ENCODE data around the gene KIAA1614.

The KIAA1614 gene, protein sequence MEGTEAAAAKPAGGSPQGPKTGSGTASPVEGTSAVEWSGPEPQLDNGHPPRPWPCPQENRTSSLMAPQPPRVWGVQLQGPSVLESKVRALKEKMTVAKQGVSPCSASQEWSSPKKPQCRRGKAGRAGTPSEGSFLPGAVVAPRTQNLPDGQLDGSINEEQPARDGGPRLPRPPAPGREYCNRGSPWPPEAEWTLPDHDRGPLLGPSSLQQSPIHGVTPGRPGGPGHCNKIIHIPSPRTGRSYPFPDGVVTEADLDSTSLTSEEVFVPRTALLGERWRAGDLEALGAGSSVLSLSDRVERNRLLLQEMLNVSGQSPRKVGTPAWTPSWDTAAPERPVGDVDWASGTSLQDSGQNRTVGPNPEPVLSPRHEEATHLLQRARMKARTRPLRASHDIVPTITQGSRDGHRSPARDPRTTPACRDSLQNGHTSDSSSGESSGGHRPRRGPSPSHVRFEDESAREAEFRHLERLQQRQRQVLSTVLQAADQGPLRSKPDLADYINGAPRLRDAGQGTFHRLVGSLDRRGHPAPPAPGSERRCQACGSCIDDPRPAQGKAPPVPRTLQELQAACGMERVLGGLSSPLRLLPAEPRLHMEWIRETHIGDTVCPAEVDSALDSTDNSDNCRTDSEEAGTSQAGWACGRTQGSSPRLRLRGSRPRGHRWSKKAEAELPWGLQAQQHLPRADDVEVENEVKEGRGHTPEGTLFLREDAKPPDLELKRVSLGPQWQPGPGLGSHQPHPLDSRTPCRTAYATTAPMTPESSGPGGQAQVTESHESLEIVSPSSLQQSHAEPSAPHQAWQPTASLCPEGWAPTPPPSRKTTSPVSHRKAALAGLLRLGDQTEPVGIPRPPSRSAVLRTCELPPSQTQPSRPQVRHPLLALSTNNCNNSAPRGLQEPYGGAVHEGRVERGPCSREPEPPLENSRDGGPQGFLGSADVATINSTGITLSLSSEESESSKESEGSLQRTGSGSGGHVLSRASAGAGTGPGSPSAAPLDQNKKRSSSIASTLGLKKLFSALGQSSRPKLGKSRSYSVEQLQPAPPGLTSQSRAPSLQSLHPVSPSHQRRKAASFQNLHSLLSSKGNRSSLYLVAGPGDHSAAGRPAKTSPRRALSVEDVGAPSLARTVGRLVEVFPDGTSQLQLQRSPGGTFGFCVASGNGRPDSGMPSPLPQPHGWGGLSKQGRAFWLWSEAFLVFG

DNA sequence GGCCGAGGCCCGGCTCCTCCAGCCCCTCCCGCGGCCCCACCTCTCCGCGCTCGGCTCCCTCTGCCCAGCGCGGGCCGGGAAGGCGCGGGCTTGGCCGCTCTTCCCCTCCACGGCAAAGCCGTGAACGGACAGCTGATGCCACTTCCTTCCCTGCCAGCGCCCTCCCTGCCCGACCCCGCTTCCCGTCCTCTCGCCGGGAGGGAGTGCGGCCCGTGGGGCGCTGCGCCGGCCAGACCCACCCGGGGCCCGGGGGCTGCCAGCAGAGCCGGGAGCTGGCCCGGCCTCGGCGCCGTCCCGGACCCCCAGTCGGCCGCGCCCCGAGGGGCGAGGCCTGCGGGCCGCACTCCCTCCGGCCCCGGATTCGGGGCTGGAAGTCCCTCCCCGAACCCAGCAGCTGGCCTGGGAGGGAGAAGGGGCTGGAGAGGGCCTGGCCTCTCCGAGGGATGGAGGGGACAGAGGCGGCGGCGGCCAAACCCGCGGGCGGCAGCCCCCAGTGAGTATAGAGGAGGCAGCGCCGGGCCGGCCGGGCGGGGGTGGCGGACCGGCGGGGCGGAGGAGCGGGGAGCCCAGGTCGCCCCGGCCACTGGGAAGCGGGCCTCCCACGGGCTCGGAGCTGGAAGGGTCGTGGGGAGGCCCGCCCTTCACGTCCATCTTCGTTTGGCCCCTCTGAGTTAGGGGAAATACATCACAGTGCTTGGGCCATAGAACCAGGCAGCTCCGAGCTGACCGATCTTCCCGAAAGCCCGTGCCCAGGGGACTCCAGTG lies at the start of gene KIAA1614:
Gene KIAA1614 (plus strand): TSS at position 97 of the 765 bp plus-strand sequence. CDS start 347 bp downstream, at position 444.
- no peak for DNase-seq

DNA sequence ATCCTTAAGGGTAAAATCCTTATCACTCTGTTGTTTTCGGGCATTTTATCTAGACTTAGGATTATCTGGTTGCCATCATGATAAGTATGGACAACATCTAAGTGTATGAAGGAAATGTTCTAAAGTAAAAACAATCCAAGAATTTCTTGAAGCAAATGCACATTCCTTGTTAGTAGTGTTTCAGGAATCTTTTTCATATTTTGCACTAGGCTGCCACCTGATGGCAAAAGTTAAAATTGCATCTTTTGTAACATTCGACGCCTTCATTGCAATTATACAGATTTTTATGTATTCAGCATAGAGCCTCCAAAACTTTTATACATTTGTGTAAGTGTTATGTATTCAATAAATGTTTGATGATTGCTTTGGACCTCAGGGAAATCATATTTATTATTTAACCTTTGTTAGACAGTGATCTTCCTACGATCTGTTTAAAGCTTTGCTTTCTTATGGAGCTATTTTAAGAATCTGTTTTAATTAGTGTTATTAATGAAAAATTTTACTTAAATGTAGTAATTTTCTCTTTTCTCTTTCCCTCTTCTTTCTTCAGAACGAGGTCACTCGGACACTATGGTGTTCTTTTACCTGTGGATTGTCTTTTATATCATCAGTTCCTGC lies 49.4 kb upstream of the KIAA1614 start:
- peak in 1 of 2 experiments; percentile 1 for DNase-seq

DNA sequence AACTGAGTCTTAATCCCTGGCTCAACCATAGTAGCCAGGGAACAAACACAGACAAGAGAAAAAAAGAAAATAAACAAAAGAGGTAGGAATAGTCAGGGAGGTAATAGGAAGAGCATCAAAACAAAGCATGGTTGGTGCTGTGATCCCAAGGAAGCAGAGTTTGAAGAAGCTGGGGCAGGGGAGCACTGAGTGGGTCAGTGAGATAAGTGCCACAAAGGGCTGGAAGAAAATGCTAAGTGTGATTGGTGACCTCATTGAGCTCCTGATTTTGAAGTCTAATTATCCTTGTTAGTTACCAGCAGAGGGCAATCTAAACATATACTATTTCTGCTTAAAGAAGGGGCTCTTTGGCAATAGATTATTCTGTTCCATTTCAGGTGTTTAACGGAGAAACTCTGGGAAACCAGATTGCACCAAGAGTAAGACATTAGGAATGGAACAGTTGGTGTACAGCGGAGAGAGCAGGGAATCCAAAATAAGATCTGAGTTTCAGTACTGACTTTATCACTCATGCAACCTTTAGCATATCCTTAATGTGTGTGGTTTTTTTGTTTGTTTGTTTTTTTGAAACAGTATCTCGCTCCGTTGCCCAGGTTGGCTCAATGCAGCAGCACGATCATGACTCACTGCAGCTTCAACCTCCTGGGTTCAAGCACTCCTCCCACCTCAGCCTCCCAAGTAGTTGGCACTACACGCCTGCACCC lies 30.7 kb upstream of the KIAA1614 start:
- no peak for DNase-seq

DNA sequence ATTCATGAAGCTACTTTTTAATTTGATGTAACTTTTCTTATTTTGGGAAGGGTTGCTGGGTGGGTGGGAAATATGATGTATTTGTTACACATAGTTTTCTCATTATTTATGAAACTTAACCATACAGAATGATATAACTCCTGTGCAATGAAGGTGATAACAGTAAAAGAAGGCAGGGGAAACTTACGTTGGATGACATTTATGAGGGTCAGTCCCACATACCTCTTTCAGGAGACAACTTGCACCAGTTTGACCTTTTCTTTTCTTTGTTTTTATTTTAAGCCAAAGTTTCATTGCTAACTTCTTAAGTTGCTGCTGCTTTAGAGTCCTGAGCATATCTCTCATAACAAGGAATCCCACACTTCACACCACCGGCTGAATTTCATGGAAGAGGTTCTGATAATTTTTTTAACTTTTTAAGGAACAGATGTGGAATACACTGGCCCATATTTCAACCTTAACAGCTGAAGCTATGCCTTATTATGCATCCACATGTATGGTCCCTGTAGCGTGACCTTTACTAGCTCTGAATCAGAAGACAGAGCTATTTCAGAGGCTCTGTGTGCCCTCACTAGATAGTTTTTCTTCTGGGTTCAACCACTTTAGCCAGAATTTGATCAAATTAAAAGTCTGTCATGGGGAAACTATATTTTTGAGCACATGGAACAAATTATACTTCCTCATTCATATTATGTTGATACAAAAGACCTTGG lies 28.0 kb upstream of the KIAA1614 start:
- no peak for DNase-seq

DNA sequence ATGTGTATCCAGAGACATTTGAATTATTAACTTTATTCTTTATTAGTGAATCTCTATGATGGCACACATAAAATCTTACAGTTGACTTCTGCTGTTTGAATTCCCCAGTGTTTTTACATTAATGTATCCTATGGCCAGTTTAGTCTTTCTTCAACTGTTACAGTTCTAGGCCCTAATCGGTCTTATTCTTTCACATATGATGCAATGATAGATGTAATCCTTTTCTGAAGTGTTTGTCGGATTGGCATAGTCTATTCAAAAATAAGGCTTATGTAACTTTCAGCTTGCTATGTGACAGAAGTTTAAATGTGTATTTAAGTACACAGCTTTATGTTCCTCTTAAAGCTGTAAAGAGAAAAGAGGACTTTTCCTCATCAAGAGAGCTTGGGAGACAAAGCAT lies 26.4 kb upstream of the KIAA1614 start:
- no peak for DNase-seq

DNA sequence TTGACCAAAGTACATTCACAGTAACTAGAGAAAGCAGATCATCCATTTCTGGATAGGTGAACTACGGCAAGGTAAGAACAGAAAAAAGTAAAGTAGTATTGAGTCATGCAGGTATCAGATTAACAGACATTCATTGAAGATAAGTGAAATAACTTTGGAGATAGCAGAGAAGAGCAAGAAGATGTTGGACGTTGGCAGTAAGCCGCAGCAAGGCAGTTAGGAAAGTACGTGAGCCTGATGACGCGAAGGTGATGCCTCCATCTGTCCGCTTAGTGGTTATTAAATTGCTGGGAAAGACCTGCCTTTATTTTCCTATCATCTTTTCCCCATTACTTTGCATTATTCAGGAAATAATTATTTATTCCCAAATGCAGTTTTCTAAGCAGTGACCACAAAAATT lies 24.9 kb upstream of the KIAA1614 start:
- DNase-seq, result no peak

DNA sequence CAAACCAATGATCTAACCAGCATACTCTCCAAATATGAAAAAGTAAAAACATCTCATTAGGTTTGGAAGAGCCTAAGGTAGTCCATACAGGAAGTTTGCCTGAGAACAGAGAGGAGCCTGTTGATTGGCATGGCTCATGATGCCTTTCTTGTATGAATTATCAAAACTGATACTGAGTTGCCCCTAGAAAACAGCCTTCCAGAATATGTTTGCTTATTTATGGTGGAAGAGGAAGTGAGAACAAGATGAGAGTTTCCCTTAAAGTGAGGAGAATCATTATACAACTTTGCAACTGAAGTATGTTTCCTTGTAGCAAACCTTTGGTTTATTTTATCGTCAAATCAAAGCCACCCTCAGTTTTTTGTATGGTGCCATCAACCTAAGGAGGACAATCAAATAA lies 23.8 kb upstream of the KIAA1614 start:
- no peak for DNase-seq

DNA sequence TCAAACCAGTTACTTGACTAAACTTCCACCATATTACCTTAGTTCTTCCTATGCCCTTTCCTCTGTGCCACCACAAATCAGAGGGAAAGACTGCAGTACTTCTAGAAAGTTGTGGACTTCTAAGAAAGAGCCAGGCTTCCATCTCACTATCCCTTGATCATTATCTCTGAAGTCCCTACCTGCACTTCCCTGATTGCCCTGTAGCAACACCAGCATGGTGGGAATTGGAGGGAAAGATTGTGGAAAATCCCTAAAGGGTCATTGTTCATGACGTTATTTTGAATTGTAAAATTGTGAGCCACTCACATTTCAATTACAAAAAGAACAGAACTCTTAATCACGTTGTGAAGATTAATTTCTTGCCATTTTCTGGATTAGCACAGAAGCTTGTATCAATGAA lies 23.4 kb upstream of the KIAA1614 start:
- no peak for DNase-seq

DNA sequence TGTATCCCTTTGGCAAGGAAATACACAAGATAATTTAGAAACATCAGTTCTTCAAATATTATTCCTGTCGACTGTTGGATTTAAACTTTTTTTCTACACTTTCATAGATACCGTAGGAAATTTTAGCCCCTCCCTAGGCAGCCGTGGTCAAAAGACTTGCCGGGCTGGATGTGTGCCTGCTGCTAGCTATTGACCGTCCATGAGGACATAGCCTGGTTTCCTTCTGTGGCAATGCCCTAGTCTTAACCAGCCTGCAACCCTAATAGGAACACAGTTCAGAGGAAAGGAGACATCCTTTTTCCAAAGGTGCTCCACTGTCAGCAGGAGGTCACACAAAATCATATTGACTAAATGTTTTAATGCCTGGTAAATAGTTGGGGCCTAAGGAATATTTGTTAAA lies 20.4 kb upstream of the KIAA1614 start:
- no peak for DNase-seq

DNA sequence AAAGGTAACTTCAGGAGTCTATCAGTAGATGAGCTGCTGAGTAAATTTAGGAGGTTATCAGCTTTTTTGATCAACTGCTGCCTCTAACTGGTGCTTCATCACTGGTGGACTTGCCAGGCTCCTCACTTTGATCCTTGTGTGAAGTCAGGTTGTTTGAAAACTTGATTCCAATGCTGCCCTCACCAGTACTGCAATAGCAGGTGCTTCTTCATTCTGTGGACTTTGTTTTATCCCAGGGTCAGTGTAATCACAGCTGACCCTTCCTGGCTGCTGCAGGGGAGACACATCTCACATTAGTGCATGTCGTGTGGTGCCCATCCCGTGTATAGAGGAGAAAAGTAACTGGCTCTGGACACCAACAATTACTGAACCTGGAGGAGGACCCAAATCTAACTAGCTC lies 20.0 kb upstream of the KIAA1614 start:
- DNase-seq, result no peak

DNA sequence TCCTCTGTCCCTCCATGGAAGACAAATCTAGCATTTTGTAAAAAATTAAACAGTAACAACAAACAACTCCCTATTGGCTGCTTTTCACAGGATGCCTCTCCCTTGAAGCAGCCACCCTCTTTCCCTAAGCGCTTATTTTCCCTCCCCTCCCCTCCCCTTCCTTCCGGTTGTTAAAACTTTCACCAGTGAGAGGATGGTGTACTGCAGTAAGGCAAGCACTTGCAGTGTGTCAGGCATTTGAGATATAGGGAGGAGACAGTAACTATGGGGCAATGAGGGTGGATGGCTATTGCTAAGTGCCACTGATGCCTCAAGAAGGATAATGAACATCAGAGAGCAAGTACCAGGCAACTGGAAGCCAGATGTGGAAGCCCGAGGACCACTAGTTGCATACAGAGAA lies 19.1 kb upstream of the KIAA1614 start:
- no peak for DNase-seq

DNA sequence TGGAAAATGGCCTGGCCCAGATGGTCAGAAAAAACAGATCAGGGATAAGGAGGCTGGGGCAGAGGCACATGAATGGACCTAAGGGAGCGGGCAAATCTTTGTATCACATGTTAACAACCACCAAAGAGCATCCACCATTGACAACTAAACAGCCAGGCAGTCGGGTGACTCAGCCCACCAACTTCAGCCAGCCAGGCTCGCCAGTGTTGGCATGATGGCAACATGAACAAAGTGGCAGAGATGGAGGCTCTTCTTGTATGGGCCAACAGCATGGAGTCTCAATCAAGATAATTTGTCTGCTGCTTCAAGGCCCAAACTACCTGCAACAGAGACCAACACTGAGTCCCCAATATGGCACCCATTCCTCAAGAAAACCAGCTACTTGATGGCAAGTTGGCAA lies 16.5 kb upstream of the KIAA1614 start:
- no peak for DNase-seq

DNA sequence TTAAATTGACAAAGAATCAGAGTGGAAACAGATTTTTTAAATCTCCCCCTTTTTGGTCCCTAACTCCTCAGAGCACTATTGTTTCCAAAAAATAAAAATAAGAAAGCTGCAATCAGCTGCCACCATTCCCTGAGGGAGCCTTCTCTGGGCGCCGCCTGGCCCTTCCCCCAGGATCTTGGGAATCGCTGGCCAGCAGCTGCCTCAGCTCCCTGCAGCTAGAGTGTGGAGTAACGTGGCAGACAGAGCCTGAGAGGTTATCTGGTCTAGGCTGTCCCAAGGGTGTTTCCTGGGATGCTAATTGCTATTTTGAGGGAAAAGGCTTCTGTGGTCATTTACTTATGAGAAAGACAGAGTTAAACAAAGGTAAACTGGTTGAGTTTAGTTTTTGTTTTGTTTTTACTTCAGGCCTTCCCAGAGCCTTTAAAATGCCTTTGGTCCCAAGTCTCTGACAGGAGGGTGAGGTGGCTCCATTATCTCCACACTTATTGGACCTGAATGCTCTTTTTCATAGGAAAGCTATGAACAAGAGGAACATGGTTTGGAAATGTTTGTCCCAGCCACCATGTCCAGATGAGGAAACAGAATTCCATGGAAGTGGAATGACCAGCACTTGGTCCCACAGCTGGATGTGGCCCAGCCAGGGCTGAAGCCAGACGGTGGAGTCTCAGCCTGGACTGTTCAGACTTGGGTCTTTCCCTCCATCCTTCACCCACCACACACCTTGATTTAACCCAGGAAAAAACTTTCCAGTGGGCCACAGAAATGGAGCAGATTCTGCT lies 14.1 kb upstream of the KIAA1614 start:
- no peak for DNase-seq

DNA sequence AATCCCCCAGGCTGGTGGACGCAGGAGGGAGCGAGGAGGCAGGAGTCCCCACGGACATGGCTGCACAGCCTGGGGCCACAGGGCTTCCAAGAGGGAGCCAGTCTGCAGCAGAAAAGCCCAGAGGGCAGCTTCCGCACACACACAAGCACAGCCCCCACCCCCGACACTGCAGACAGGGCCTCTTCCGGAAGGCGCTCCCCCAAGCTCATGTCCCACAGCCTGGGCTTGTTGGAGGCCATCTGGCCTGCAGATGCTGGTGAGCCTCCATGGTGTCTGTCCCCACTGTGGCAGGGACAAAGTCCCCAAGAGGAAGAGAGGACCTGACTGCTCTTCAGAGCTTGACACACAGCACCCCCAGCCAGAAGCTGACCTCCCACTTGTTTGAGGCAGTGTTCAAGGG lies 13.4 kb upstream of the KIAA1614 start:
- DNase-seq, result no peak

DNA sequence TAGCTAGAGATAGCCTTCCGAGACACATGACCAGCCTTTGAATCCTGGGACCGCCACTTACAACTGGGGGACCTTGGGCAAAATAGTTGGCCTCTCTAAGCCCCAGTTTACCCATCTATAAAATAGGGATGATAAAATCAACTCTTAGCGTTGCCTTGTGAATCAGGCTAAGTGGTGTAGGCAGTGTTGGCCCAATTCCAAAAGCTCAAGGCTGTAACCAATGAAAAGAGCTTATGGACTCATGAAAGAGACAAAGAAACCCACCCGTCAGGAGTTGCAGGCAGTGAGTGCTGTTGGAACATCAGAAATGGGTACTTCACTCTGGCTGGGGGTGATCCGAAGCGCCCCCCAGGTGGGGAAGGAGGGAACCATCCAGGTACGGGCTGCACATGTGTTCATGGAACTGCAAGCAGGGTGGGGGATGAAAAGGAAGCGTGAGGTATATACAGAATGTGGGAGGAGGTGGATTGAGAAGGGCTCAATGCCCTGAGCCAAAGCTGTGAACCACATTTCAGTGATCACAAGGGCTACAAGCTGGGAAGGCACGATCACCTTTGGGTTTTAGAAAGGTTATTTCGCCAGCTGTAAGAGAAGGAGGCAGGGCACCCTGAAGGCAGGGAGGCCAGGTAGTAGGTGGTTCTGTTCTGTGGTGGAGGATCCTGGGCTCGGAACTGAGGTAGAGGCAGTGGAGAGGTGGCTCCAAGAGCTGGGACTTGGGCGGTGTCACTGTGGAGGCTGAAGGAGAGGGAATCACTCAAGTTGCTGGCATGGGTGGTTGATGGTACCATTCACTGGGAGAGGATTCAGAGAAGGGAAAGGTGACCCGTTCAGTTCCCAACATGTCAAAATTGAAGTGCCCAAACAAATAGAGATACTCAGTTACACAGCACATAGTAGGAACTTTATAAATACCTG lies 11.4 kb upstream of the KIAA1614 start:
- no peak for DNase-seq

DNA sequence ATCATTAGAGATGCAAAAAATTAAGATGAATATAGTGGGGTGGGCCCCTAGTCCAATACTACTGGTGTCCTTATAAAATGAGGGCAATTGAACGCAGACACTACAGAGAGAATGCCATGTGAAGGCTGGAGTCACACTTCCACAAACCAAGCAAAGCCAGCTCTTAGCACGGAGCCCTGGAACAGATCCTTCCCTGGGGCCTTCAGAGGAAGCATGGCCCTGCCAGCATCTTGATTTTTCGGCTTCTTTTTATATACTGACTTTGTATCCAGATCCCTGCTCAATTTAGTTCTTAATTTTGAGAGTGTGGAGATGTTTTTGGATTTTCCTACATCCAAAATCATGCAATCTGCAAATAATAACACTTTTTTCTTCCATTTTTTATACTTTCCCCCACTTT lies 10.2 kb upstream of the KIAA1614 start:
- DNase-seq, result no peak

DNA sequence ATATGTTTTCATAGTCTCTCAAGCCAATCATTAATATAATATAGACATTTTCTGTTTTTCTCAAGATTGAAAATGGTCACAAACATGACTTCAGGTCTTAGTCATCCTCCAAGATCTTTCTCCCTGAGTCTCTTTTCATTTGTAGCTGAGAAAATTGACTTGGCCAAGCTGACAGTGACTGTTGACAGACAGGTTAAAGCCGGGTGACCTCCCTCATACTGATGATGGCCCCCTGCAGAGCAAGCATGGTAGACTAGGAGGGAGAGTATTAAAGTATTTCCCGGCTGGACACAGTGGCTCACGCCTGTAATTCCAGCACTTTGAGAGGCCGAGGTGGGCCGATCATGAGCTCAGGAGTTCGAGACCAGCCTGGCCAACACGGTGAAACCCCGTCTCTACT lies 6.8 kb upstream of the KIAA1614 start:
- no peak for DNase-seq

DNA sequence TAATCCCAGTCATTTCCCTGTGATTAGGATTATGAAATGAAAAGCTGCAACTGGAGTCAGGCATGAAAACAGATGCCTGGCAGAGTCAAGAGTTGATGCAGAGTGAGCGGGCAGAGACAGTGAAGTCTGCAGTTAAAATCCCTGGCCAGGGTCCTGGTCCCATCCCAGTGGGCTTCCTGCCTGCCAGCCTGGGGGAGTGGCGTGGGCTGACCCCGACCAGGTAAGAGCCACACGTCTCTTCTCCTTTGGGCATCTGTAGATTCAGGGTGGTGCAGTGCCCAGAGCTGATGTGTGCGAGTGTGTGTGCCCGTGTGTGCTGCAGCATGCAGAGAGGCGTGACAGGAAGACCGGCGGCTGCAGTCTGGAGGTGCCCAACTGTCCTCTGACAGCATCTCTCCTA lies 6.2 kb upstream of the KIAA1614 start:
- DNase-seq, result no peak
